Neural progenitor cell (in vitro differentiated cells): ENCODE measurements around the gene MYL2. TPM values are rescaled to one million over a fixed set of nuclear protein-coding genes. Genes with fewer than 3 reads are reported as not detected.

Source experiments
- DNase-seq: peaks from one replicate; pipeline ENCODE4 v3.0.0-alpha.2; 2016; ENCODE audit warnings: low spot score
- H2AFZ ChIP-seq: fragments of 200-600 bp; sonication (generic); replicated peaks from 2 replicates; pipeline ENCODE4 v1.6.1; 2016; ENCODE audit warnings: antibody characterized with exemption
- H3F3A ChIP-seq: fragments of 200-600 bp; sonication (generic); 2 replicates; pipeline ENCODE4 v1.6.1; 2016; ENCODE audit warnings: antibody characterized with exemption, low read depth
- H3K27ac ChIP-seq: fragments of 200-600 bp; sonication (generic); 2 replicates; pipeline ENCODE4 v1.5.1; 2016; ENCODE audit warnings: mild to moderate bottlenecking
- H3K27me3 ChIP-seq: fragments of 200-600 bp; sonication (generic); 2 replicates; pipeline ENCODE4 v1.6.1; 2016; ENCODE audit warnings: mild to moderate bottlenecking, moderate library complexity
- H3K36me3 ChIP-seq: fragments of 200-600 bp; sonication (generic); 2 replicates; pipeline ENCODE4 v1.5.1; 2016
- H3K4me1 ChIP-seq: fragments of 200-600 bp; sonication (generic); 2 replicates; pipeline ENCODE4 v1.6.1; 2016; ENCODE audit warnings: mixed run types
- H3K4me2 ChIP-seq: fragments of 200-600 bp; sonication (generic); 2 replicates; pipeline ENCODE4 v1.6.1; 2016
- H3K4me3 ChIP-seq: fragments of 200-600 bp; sonication (generic); 2 replicates; pipeline ENCODE4 v1.5.1; 2016
- H3K79me2 ChIP-seq: fragments of 200-600 bp; sonication (generic); 2 replicates; pipeline ENCODE4 v1.6.1; 2016; ENCODE audit warnings: low read depth
- H3K9ac ChIP-seq: fragments of 200-600 bp; sonication (generic); 2 replicates; pipeline ENCODE4 v1.6.1; 2016
- H3K9me3 ChIP-seq: fragments of 200-600 bp; sonication (generic); 2 replicates; pipeline ENCODE4 v1.5.1; 2016; ENCODE audit warnings: low read depth
- H4K20me1 ChIP-seq: fragments of 200-600 bp; sonication (generic); 2 replicates; pipeline ENCODE4 v1.6.1; 2016; ENCODE audit warnings: low read depth
- H3K27ac Mint-ChIP-seq: 3 replicates; pipeline ENCODE4 v1.8.0; 2021; ENCODE audit warnings: mixed read lengths
- H3K27me3 Mint-ChIP-seq: 2 replicates; pipeline ENCODE4 v1.8.0; 2022; ENCODE audit warnings: low read depth, mild to moderate bottlenecking, inconsistent platforms, moderate library complexity, mixed read lengths; ENCODE audit not compliant: insufficient read depth
- H3K36me3 Mint-ChIP-seq: 3 replicates; pipeline ENCODE4 v1.8.0; 2021; ENCODE audit warnings: mixed read lengths
- H3K4me1 Mint-ChIP-seq: 3 replicates; pipeline ENCODE4 v1.8.0; 2021; ENCODE audit warnings: mixed read lengths
- H3K4me3 Mint-ChIP-seq: 3 replicates; pipeline ENCODE4 v1.8.0; 2021; ENCODE audit warnings: mild to moderate bottlenecking, moderate library complexity, mixed read lengths
- H3K9me3 Mint-ChIP-seq: 3 replicates; pipeline ENCODE4 v1.8.0; 2020; ENCODE audit warnings: mixed read lengths
- EZH2 ChIP-seq: fragments of 200-600 bp; sonication (generic); IDR thresholded peaks from 2 replicates; pipeline ENCODE4 v1.6.1; 2017; ENCODE audit warnings: antibody characterized with exemption, mild to moderate bottlenecking, moderate library complexity
- EZH2phosphoT487 ChIP-seq: fragments of 200-600 bp; sonication (generic); IDR thresholded peaks from 2 replicates; pipeline ENCODE4 v1.6.1; 2017; ENCODE audit warnings: antibody characterized with exemption
- total RNA-seq: library from RNA; depleted of rRNA; stranded (reverse); fragments of >200 nt; gene quantifications from 2 replicates; pipeline ENCODE4 v1.2.3, GENCODE V29; 2015; ENCODE audit warnings: low replicate concordance
- TF ChIP-seq, protein P1 (sequence below): fragments of 200-600 bp; sonication (generic); IDR thresholded peaks from 2 replicates; pipeline ENCODE4 v1.5.1; 2017; ENCODE audit warnings: antibody characterized with exemption, mild to moderate bottlenecking

Gene MYL2
- total RNA-seq, 1 donor from 2014 or later = not detected

- H3K27ac Mint-ChIP-seq = no peak overlapping the region
- Histone ChIP-seq H3K27me3 (peaks cover 36% of the 10 kb centered on the region), H4K20me1 (no peaks in the 10 kb centered on the region), H3F3A (peaks cover 27% of the 10 kb centered on the region), H2AFZ (no peak overlapping the region), H3K4me2 (peak overlapping the region; percentile 66), H3K4me1 (peaks cover 9% of the 10 kb centered on the region), H3K27ac (no peak overlapping the region), H3K9me3 (no peaks in the 10 kb centered on the region), H3K9ac (no peak overlapping the region), H3K36me3 (no peaks in the 10 kb centered on the region), H3K79me2 (no peaks in the 10 kb centered on the region), H3K4me3 (peak overlapping the region; percentile 36)
- no peak overlapping the region for H3K4me3 Mint-ChIP-seq
- no peak for DNase-seq
- TF ChIP-seq, protein P1, sequence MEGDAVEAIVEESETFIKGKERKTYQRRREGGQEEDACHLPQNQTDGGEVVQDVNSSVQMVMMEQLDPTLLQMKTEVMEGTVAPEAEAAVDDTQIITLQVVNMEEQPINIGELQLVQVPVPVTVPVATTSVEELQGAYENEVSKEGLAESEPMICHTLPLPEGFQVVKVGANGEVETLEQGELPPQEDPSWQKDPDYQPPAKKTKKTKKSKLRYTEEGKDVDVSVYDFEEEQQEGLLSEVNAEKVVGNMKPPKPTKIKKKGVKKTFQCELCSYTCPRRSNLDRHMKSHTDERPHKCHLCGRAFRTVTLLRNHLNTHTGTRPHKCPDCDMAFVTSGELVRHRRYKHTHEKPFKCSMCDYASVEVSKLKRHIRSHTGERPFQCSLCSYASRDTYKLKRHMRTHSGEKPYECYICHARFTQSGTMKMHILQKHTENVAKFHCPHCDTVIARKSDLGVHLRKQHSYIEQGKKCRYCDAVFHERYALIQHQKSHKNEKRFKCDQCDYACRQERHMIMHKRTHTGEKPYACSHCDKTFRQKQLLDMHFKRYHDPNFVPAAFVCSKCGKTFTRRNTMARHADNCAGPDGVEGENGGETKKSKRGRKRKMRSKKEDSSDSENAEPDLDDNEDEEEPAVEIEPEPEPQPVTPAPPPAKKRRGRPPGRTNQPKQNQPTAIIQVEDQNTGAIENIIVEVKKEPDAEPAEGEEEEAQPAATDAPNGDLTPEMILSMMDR = no peak
- TF ChIP-seq EZH2 (no peak), EZH2phosphoT487 (no peak)
- H3K36me3 Mint-ChIP-seq = no peaks in the 10 kb centered on the region
- peaks cover 7% of the 10 kb centered on the region for H3K4me1 Mint-ChIP-seq
- H3K9me3 Mint-ChIP-seq = no peaks in the 10 kb centered on the region
- H3K27me3 Mint-ChIP-seq = peaks cover 4% of the 10 kb centered on the region
Observed at GRCh38 chr12:110936367-110937103, 16.2 kb upstream of the MYL2 start.

- Histone ChIP-seq H3F3A (peaks cover 27% of the 10 kb centered on the region), H3K79me2 (no peaks in the 10 kb centered on the region), H4K20me1 (no peaks in the 10 kb centered on the region), H3K27ac (no peak overlapping the region), H3K4me1 (peaks cover 9% of the 10 kb centered on the region), H3K27me3 (peaks cover 36% of the 10 kb centered on the region), H3K36me3 (no peaks in the 10 kb centered on the region), H3K4me2 (no peak overlapping the region), H3K4me3 (no peak overlapping the region), H3K9me3 (no peaks in the 10 kb centered on the region), H3K9ac (no peak overlapping the region), H2AFZ (no peak overlapping the region)
- Mint-ChIP-seq H3K27ac (no peak overlapping the region), H3K27me3 (peaks cover 6% of the 10 kb centered on the region), H3K9me3 (no peaks in the 10 kb centered on the region), H3K4me3 (no peak overlapping the region), H3K4me1 (peaks cover 7% of the 10 kb centered on the region), H3K36me3 (no peaks in the 10 kb centered on the region)
- DNase-seq = no peak
- no peak for TF ChIP-seq EZH2
- TF ChIP-seq, protein P1 = no peak
- no peak for TF ChIP-seq EZH2phosphoT487
Observed at GRCh38 chr12:110935588-110935987, 15.2 kb upstream of the MYL2 start.

GRCh38 chr12:110934093-110934852, 13.9 kb upstream of the MYL2 start:
- no peak overlapping the region for H3K4me3 Mint-ChIP-seq
- Histone ChIP-seq H3K4me2 (no peak overlapping the region), H3K79me2 (no peaks in the 10 kb centered on the region)

More at GRCh38 chr12:110934093-110934852, 13.9 kb upstream of the MYL2 start:
- Mint-ChIP-seq H3K27ac (no peak overlapping the region), H3K36me3 (no peaks in the 10 kb centered on the region), H3K27me3 (peaks cover 6% of the 10 kb centered on the region), H3K9me3 (no peaks in the 10 kb centered on the region), H3K4me1 (peaks cover 7% of the 10 kb centered on the region)
- Histone ChIP-seq H3K4me3 (no peak overlapping the region), H3K4me1 (peaks cover 9% of the 10 kb centered on the region), H3K36me3 (no peaks in the 10 kb centered on the region), H3K9me3 (no peaks in the 10 kb centered on the region), H3K27ac (no peak overlapping the region), H4K20me1 (no peaks in the 10 kb centered on the region), H3K9ac (no peak overlapping the region), H3K27me3 (peaks cover 36% of the 10 kb centered on the region), H3F3A (peaks cover 27% of the 10 kb centered on the region), H2AFZ (no peak overlapping the region)
- no peak for TF ChIP-seq EZH2phosphoT487
- TF ChIP-seq, protein P1 = no peak
- no peak for TF ChIP-seq EZH2
- peak; percentile 38 for DNase-seq
